CD14-positive monocyte (primary cell): ENCODE data around the gene FYTTD1. TPM values are rescaled to one million over a fixed set of nuclear protein-coding genes. Genes with fewer than 3 reads are reported as not detected.

Source experiments
- DNase-seq, 3 donors: peaks; one replicate each; pipeline ENCODE4 v3.0.0-alpha.2; 2011 to 2022
- H2AFZ ChIP-seq: 2 replicates; pipeline ENCODE4 v1.6.0; 2012; ENCODE audit warnings: mild to moderate bottlenecking, low read depth, low read length, inconsistent platforms; ENCODE audit not compliant: insufficient read depth, poor library complexity, severe bottlenecking
- H3K27ac ChIP-seq, 2 donors: 1 replicate in 1 of 2; 2 replicates in 1 of 2; pipeline ENCODE4 v1.5.1; 2012 to 2013; ENCODE audit warnings: low read length in 2 of 2, control low read depth in 1 of 2, inconsistent platforms in 1 of 2, low read depth in 1 of 2, mild to moderate bottlenecking in 1 of 2
- H3K27me3 ChIP-seq, 2 donors: one replicate each; pipeline versions ENCODE4 v1.6.0 to v1.6.1; 2011 to 2013; ENCODE audit warnings: low read length in 2 of 2; ENCODE audit not compliant: control insufficient read depth in 2 of 2, insufficient read depth in 2 of 2
- H3K36me3 ChIP-seq, 2 donors: replicated peaks in 1 of 2; 1 replicate in 1 of 2; 2 replicates in 1 of 2; pipeline versions ENCODE4 v1.5.1 to v1.6.1; 2012 to 2013; ENCODE audit warnings: low read length in 2 of 2, control low read depth in 1 of 2, inconsistent platforms in 1 of 2, mild to moderate bottlenecking in 1 of 2; ENCODE audit not compliant: insufficient read depth in 2 of 2, control insufficient read depth in 1 of 2
- H3K4me1 ChIP-seq, 2 donors: 1 replicate in 1 of 2; 2 replicates in 1 of 2; pipeline versions ENCODE4 v1.5.1 to v1.6.1; 2012 to 2013; ENCODE audit warnings: low read length in 2 of 2, control low read depth in 1 of 2, inconsistent platforms in 1 of 2, mild to moderate bottlenecking in 1 of 2, moderate library complexity in 1 of 2; ENCODE audit not compliant: insufficient read depth in 2 of 2, control insufficient read depth in 1 of 2
- H3K4me2 ChIP-seq: replicated peaks from 2 replicates; pipeline ENCODE3; 2012; ENCODE audit warnings: low read length, moderate library complexity, mild to moderate bottlenecking; ENCODE audit not compliant: poor library complexity, severe bottlenecking; ENCODE audit errors: extremely low read depth
- H3K4me3 ChIP-seq, 3 experiments: fragments of 200-600 bp in 1 of 3; sonication (generic) in 1 of 3; replicated peaks in 1 of 3; 1 replicate in 2 of 3; 2 replicates in 1 of 3; pipeline ENCODE4 v1.5.1; 2011 to 2013; ENCODE audit warnings: low read length in 3 of 3, mild to moderate bottlenecking in 3 of 3, control low read depth in 2 of 3, low read depth in 2 of 3, inconsistent platforms in 1 of 3, moderate library complexity in 1 of 3
- H3K79me2 ChIP-seq: 2 replicates; pipeline ENCODE4 v1.6.0; 2012; ENCODE audit warnings: mild to moderate bottlenecking, control low read depth, inconsistent platforms, low read length, moderate library complexity; ENCODE audit not compliant: insufficient read depth
- H3K9ac ChIP-seq: 2 replicates; pipeline ENCODE4 v1.6.0; 2017; ENCODE audit warnings: low read length, mild to moderate bottlenecking; ENCODE audit not compliant: insufficient read depth, poor library complexity, severe bottlenecking
- H3K9me3 ChIP-seq, 2 donors: replicated peaks in 1 of 2; 1 replicate in 1 of 2; 2 replicates in 1 of 2; pipeline versions ENCODE4 v1.5.1 to v1.6.1; 2012 to 2013; ENCODE audit warnings: low read length in 2 of 2, control low read depth in 1 of 2; ENCODE audit not compliant: control insufficient read depth in 1 of 2, insufficient read depth in 1 of 2
- H4K20me1 ChIP-seq: 2 replicates; pipeline ENCODE4 v1.6.0; 2012; ENCODE audit warnings: mild to moderate bottlenecking, low read length, control low read depth, moderate library complexity; ENCODE audit not compliant: insufficient read depth
- H3K27ac Mint-ChIP-seq, 7 donors: one replicate each; pipeline ENCODE4 v1.8.0; 2020; ENCODE audit warnings: mild to moderate bottlenecking in 7 of 7, mixed read lengths in 7 of 7, moderate library complexity in 6 of 7, inconsistent platforms in 2 of 7
- H3K27me3 Mint-ChIP-seq, 3 donors: one replicate each; pipeline ENCODE4 v1.8.0; 2021 to 2022; ENCODE audit warnings: low read depth in 3 of 3, mild to moderate bottlenecking in 3 of 3, mixed read lengths in 3 of 3, moderate library complexity in 3 of 3, inconsistent platforms in 1 of 3
- H3K36me3 Mint-ChIP-seq, 2 donors: one replicate each; pipeline ENCODE4 v1.8.0; 2020; ENCODE audit warnings: mixed read lengths in 2 of 2, inconsistent platforms in 1 of 2, mild to moderate bottlenecking in 1 of 2
- H3K4me1 Mint-ChIP-seq: one replicate; pipeline ENCODE4 v1.8.0; 2020; ENCODE audit warnings: mild to moderate bottlenecking, mixed read lengths
- H3K4me3 Mint-ChIP-seq, 2 donors: one replicate each; pipeline ENCODE4 v1.8.0; 2020; ENCODE audit warnings: mild to moderate bottlenecking in 2 of 2, mixed read lengths in 2 of 2, moderate library complexity in 1 of 2
- H3K9me3 Mint-ChIP-seq, 7 donors: one replicate each; pipeline ENCODE4 v1.8.0; 2020 to 2022; ENCODE audit warnings: mixed read lengths in 7 of 7, mild to moderate bottlenecking in 6 of 7, moderate library complexity in 6 of 7, inconsistent platforms in 2 of 7
- CTCF ChIP-seq: fragments of 200-600 bp; IDR thresholded peaks from one replicate; pipeline ENCODE4 v1.8.0; 2022; ENCODE audit warnings: antibody characterized with exemption, mild to moderate bottlenecking
- whole genome bisulfite sequencing: methylation state at CpG from one replicate; pipeline ENCODE4 v1.1.5; 2013; ENCODE audit warnings: missing lambda C conversion rate; ENCODE audit not compliant: insufficient coverage; 5-methylcytosine and 5-hydroxymethylcytosine counted together
- intact Hi-C, 2 donors: fragments of 100-400 bp; cut with micrococcal nuclease; formaldehyde crosslinking; loops; one replicate each; pipeline versions ENCODE4 v1.15.0 to v1.15.1; 2023
- polyA plus RNA-seq, 3 donors: library from polyadenylated mRNA; depleted of rRNA in 1 of 3; unstranded in 2 of 3; stranded (reverse) in 1 of 3; fragments of 300-500 nt in 2 of 3; fragments of >200 nt in 1 of 3; fragmentation: Illumina TruSeq in 2 of 3; gene quantifications; 1 replicate in 2 of 3; 2 replicates in 1 of 3; pipeline ENCODE4 v1.2.3, GENCODE V29; 2012 to 2021

Gene FYTTD1
- polyA plus RNA-seq, 3 donors: 11.5 to 73.2 (median 59.4) TPM

- Histone ChIP-seq H3K79me2 (peaks cover 47% of the 10 kb centered on the region), H3K27me3 (no peaks in the 10 kb centered on the region), H3K9ac (no peak overlapping the region), H2AFZ (no peak overlapping the region), H3K4me1 (no peaks in the 10 kb centered on the region), H3K9me3 (no peaks in the 10 kb centered on the region), H4K20me1 (peaks cover 17% of the 10 kb centered on the region), H3K4me3 (no peak overlapping the region), H3K4me2 (no peak overlapping the region), H3K27ac (no peak overlapping the region), H3K36me3 (peaks cover 37 to 71% of the 10 kb centered on the region in 2 donors)
- peaks cover 6% of the 10 kb centered on the region for H3K4me1 Mint-ChIP-seq
- peaks cover 0 to 2% (median 0%) of the 10 kb centered on the region in 3 donors for H3K27me3 Mint-ChIP-seq
- DNase-seq: no peak
- 100% methylated on average over 4 of the region's 4 CpGs for WGBS
- TF ChIP-seq CTCF: no peak
- intact Hi-C loops: no loop called here
- no peak overlapping the region for H3K27ac Mint-ChIP-seq
- peaks cover 0 to 2% (median 0%) of the 10 kb centered on the region in 7 donors for H3K9me3 Mint-ChIP-seq
- H3K36me3 Mint-ChIP-seq: peaks cover 16 to 28% of the 10 kb centered on the region in 2 donors
- H3K4me3 Mint-ChIP-seq: no peak overlapping the region
These were observed 8.8 kb downstream of the FYTTD1 start for GRCh38 chr3:197758512-197758911.

- no peak overlapping the region for H3K27ac ChIP-seq
- intact Hi-C loops: no loop called here
- H3K36me3 ChIP-seq: peaks cover 55 to 94% of the 10 kb centered on the region in 2 donors
- no peak overlapping the region for H3K9ac ChIP-seq
- Mint-ChIP-seq H3K9me3 (peaks cover 0 to 2% (median 0%) of the 10 kb centered on the region in 7 donors), H3K27me3 (peaks cover 0 to 2% (median 0%) of the 10 kb centered on the region in 3 donors), H3K36me3 (peaks cover 26 to 51% of the 10 kb centered on the region in 2 donors), H3K4me3 (no peak overlapping the region), H3K27ac (peak overlapping the region in 1 of 7 donors; percentile 5), H3K4me1 (no peaks in the 10 kb centered on the region)
- no peak overlapping the region for H3K4me3 ChIP-seq
- no peak overlapping the region for H3K4me2 ChIP-seq
- no peak for TF ChIP-seq CTCF
- H4K20me1 ChIP-seq: peaks cover 3% of the 10 kb centered on the region
- H3K9me3 ChIP-seq: no peaks in the 10 kb centered on the region
- H2AFZ ChIP-seq: no peak overlapping the region
- H3K27me3 ChIP-seq: no peaks in the 10 kb centered on the region
- DNase-seq: no peak
- peaks cover 16% of the 10 kb centered on the region for H3K79me2 ChIP-seq
- no peaks in the 10 kb centered on the region for H3K4me1 ChIP-seq
These were observed 12.1 kb downstream of the FYTTD1 start for GRCh38 chr3:197761784-197762183.
